GM23338 (cell line): ENCODE measurements around the gene HYCC2. TPM values are rescaled to one million over a fixed set of nuclear protein-coding genes. Genes with fewer than 3 reads are reported as not detected.

Experiments used
- ATAC-seq: fragments of 200-7000 bp; cut with Tn5 transposase; 3 replicates; pipeline ENCODE4 v1.9.1; 2020
- DNase-seq: peaks from one replicate; pipeline ENCODE4 v3.0.0-alpha.2; 2015; ENCODE audit warnings: low spot score
- H2AFZ ChIP-seq: fragments of 200-600 bp; sonication (generic); 2 replicates; pipeline ENCODE4 v1.8.0; 2016; ENCODE audit warnings: antibody characterized with exemption, mild to moderate bottlenecking, moderate library complexity
- H3F3A ChIP-seq: fragments of 200-600 bp; sonication (generic); replicated peaks from 2 replicates; pipeline ENCODE4 v1.8.0; 2017; ENCODE audit warnings: antibody characterized with exemption, mixed run types, low read depth
- H3K27ac ChIP-seq: fragments of 200-600 bp; sonication (generic); 2 replicates; pipeline ENCODE4 v1.6.1; 2016; ENCODE audit warnings: low read depth
- H3K27me3 ChIP-seq: fragments of 200-600 bp; sonication (generic); 2 replicates; pipeline ENCODE4 v1.8.0; 2016; ENCODE audit warnings: mild to moderate bottlenecking, mixed run types, moderate library complexity; ENCODE audit not compliant: insufficient read depth
- H3K36me3 ChIP-seq: fragments of 200-600 bp; sonication (generic); 2 replicates; pipeline ENCODE4 v1.8.0; 2016; ENCODE audit warnings: mild to moderate bottlenecking; ENCODE audit not compliant: insufficient read depth
- H3K4me1 ChIP-seq: fragments of 200-600 bp; sonication (generic); 2 replicates; pipeline ENCODE4 v1.8.0; 2016; ENCODE audit warnings: mild to moderate bottlenecking, moderate library complexity; ENCODE audit not compliant: insufficient read depth
- H3K4me2 ChIP-seq: fragments of 200-600 bp; sonication (generic); 2 replicates; pipeline ENCODE4 v1.7.1; 2017; ENCODE audit warnings: mixed run types
- H3K4me3 ChIP-seq: fragments of 200-600 bp; sonication (generic); 2 replicates; pipeline ENCODE4 v1.6.1; 2016; ENCODE audit warnings: mixed run types
- H3K79me2 ChIP-seq: fragments of 200-600 bp; sonication (generic); replicated peaks from 2 replicates; pipeline ENCODE4 v1.8.0; 2017; ENCODE audit warnings: mild to moderate bottlenecking; ENCODE audit not compliant: insufficient read depth
- H3K9me2 ChIP-seq: fragments of 200-600 bp; sonication (generic); 2 replicates; pipeline ENCODE4 v1.8.0; 2017; ENCODE audit not compliant: insufficient read depth
- H4K20me1 ChIP-seq: fragments of 200-600 bp; sonication (generic); replicated peaks from 2 replicates; pipeline ENCODE4 v1.8.0; 2017; ENCODE audit warnings: mild to moderate bottlenecking; ENCODE audit not compliant: insufficient read depth
- H3K27ac Mint-ChIP-seq: 2 replicates; pipeline ENCODE4 v1.8.0; 2020; ENCODE audit warnings: inconsistent platforms, mild to moderate bottlenecking, moderate library complexity, mixed read lengths
- H3K27me3 Mint-ChIP-seq: 3 replicates; pipeline ENCODE4 v1.8.0; 2022; ENCODE audit warnings: low read depth, mild to moderate bottlenecking, moderate library complexity, mixed read lengths, inconsistent platforms; ENCODE audit not compliant: insufficient read depth, poor library complexity
- H3K36me3 Mint-ChIP-seq: 3 replicates; pipeline ENCODE4 v1.8.0; 2021; ENCODE audit warnings: low read depth, mild to moderate bottlenecking, inconsistent platforms, moderate library complexity, mixed read lengths
- H3K4me1 Mint-ChIP-seq: 3 replicates; pipeline ENCODE4 v1.8.0; 2020; ENCODE audit warnings: mild to moderate bottlenecking, inconsistent platforms, mixed read lengths
- H3K4me3 Mint-ChIP-seq: 3 replicates; pipeline ENCODE4 v1.8.0; 2021; ENCODE audit warnings: moderate library complexity, mild to moderate bottlenecking, inconsistent platforms, mixed read lengths
- H3K9me3 Mint-ChIP-seq: 3 replicates; pipeline ENCODE4 v1.8.0; 2020; ENCODE audit warnings: moderate library complexity, mild to moderate bottlenecking, inconsistent platforms, mixed read lengths
- CREB1 ChIP-seq: fragments of 250-450 bp; sonication (Bioruptor Pico); IDR thresholded peaks from 2 replicates; pipeline ENCODE4 v1.5.0; 2020; ENCODE audit warnings: low read depth, mild to moderate bottlenecking, moderate library complexity
- JUNB ChIP-seq: IDR thresholded peaks from one replicate; pipeline ENCODE4 v1.6.1; 2016; ENCODE audit warnings: antibody characterized with exemption; ENCODE audit not compliant: unreplicated experiment
- NANOG ChIP-seq: IDR thresholded peaks from 2 replicates; pipeline ENCODE4 v1.6.1; 2016; ENCODE audit warnings: antibody characterized with exemption, borderline replicate concordance
- POLR2AphosphoS5 ChIP-seq: IDR thresholded peaks from 2 replicates; pipeline ENCODE4 v1.6.1; 2016; ENCODE audit warnings: antibody characterized with exemption, low read depth
- ZNF114 ChIP-seq: fragments of 250-450 bp; sonication (Bioruptor Pico); IDR thresholded peaks from 2 replicates; pipeline ENCODE4 v1.5.0; 2020; ENCODE audit warnings: mild to moderate bottlenecking, moderate library complexity
- long read RNA-seq: library from polyadenylated mRNA; unstranded; transcript quantifications from one replicate; pipeline ENCODE4 v2.0.0, GENCODE V29; 2020; ENCODE audit not compliant: unreplicated experiment
- polyA plus RNA-seq: library from polyadenylated mRNA; unstranded; fragments of >200 nt; fragmentation: Nextera tagmentation; extraction: Ambion mirVana; gene quantifications from 2 replicates; pipeline ENCODE4 v1.2.1, GENCODE V29; 2016
- total RNA-seq: library from RNA; depleted of rRNA; stranded (reverse); fragments of >200 nt; shearing (Covaris generic); gene quantifications from 2 replicates; pipeline ENCODE4 v1.2.3, GENCODE V29; 2014; rRNA removed
- TF ChIP-seq, protein P1 (sequence below): IDR thresholded peaks from 2 replicates; pipeline ENCODE4 v1.6.1; 2016; ENCODE audit warnings: antibody characterized with exemption
- TF ChIP-seq, protein P2 (sequence below): IDR thresholded peaks from one replicate; pipeline ENCODE4 v1.6.1; 2018; ENCODE audit warnings: antibody characterized with exemption; ENCODE audit not compliant: unreplicated experiment
- TF ChIP-seq, protein P3 (sequence below), 2 experiments: fragments of 200-600 bp in 1 of 2; sonication (generic) in 1 of 2; conservative IDR thresholded peaks; 2 replicates each; pipeline versions ENCODE4 v1.5.1 to v1.6.1; 2016 to 2017; ENCODE audit warnings: antibody characterized with exemption in 2 of 2, low read depth in 2 of 2, mild to moderate bottlenecking in 2 of 2, moderate library complexity in 1 of 2

HYCC2 gene
- 4.8 and 5.5 TPM in 2 replicates for total RNA-seq
- 2.2 and 2.4 TPM in 2 replicates for polyA plus RNA-seq
- long read RNA-seq = 0 reads

DNA sequence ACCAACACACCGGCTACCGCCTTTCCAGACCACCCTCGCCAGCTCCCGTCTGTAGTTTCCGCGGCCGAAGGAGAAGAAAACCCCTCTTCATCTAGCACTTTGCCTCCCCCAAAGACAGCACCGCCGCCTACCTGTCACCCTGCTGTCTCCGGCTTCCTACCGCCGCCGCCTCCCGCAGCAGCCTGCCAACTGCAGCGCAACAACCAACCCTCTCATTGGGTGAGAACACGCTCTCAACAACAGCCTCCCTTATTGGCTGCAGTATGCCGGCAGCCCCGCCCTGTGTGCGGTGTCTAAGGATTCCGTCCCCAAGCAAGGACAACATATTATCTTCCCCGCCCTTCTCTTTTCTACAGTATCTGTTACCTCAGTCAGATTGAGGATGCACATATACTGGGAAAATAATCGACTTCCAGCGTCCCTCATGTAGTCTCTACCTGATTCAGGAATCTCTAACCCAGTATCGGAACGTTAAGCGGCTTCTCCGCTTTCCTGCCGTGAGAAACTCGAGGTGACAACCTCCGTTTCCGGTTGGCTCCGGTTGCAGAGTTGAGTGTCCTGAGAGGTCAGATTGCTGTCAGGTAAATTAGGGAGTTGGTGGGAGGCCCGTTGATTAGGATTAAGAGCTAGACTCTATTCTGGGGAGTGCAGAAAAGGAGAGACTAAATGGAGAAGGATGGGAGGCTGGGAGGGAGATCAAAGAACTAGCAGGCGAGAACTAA is at the start of gene HYCC2, which contains the start of gene NDUFB3:
HYCC2 (minus strand) TSS at position 193 of the 722 bp plus-strand sequence. CDS start 47,662 bp downstream, outside the sequence.
NDUFB3 (plus strand) TSS at position 523 of the 722 bp plus-strand sequence. CDS start 6,882 bp downstream, outside the sequence.
- H3K4me1 ChIP-seq = peaks cover 4% of the 10 kb centered on the region; the same call in 1 of the 2 replicates
- Mint-ChIP-seq H3K4me1 (peaks cover 17% of the 10 kb centered on the region; the same call in 2 of the 3 replicates), H3K36me3 (no peaks in the 10 kb centered on the region), H3K27ac (peak within 1 kb of the TSS; percentile 98), H3K27me3 (no peaks in the 10 kb centered on the region), H3K9me3 (no peaks in the 10 kb centered on the region; the same call in 2 of the 3 replicates), H3K4me3 (peak within 1 kb of the TSS; percentile 95)
- no peaks in the 10 kb centered on the region for H3K9me2 ChIP-seq
- peak within 1 kb of the TSS; percentile 83 for H3K4me2 ChIP-seq
- H3K4me3 ChIP-seq = peak within 1 kb of the TSS; percentile 69
- peaks cover 52% of the 10 kb centered on the region for H3K79me2 ChIP-seq
- DNase-seq (peak; percentile 96), ATAC-seq (peak; percentile 98)
- H3F3A ChIP-seq = no peaks in the 10 kb centered on the region
- H3K27me3 ChIP-seq = no peaks in the 10 kb centered on the region
- no peaks in the 10 kb centered on the region for H4K20me1 ChIP-seq
- no peaks in the 10 kb centered on the region for H3K36me3 ChIP-seq
- TF ChIP-seq, protein P1, sequence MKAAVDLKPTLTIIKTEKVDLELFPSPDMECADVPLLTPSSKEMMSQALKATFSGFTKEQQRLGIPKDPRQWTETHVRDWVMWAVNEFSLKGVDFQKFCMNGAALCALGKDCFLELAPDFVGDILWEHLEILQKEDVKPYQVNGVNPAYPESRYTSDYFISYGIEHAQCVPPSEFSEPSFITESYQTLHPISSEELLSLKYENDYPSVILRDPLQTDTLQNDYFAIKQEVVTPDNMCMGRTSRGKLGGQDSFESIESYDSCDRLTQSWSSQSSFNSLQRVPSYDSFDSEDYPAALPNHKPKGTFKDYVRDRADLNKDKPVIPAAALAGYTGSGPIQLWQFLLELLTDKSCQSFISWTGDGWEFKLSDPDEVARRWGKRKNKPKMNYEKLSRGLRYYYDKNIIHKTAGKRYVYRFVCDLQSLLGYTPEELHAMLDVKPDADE = peak; percentile 76; the same call in 1 of the 2 replicates
- TF ChIP-seq, protein P2, sequence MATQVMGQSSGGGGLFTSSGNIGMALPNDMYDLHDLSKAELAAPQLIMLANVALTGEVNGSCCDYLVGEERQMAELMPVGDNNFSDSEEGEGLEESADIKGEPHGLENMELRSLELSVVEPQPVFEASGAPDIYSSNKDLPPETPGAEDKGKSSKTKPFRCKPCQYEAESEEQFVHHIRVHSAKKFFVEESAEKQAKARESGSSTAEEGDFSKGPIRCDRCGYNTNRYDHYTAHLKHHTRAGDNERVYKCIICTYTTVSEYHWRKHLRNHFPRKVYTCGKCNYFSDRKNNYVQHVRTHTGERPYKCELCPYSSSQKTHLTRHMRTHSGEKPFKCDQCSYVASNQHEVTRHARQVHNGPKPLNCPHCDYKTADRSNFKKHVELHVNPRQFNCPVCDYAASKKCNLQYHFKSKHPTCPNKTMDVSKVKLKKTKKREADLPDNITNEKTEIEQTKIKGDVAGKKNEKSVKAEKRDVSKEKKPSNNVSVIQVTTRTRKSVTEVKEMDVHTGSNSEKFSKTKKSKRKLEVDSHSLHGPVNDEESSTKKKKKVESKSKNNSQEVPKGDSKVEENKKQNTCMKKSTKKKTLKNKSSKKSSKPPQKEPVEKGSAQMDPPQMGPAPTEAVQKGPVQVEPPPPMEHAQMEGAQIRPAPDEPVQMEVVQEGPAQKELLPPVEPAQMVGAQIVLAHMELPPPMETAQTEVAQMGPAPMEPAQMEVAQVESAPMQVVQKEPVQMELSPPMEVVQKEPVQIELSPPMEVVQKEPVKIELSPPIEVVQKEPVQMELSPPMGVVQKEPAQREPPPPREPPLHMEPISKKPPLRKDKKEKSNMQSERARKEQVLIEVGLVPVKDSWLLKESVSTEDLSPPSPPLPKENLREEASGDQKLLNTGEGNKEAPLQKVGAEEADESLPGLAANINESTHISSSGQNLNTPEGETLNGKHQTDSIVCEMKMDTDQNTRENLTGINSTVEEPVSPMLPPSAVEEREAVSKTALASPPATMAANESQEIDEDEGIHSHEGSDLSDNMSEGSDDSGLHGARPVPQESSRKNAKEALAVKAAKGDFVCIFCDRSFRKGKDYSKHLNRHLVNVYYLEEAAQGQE = no peak
- TF ChIP-seq ZNF114 (CRISPR knock-in tag) (no peak), JUNB (no peak), POLR2AphosphoS5 (peak; percentile 89), NANOG (peak; percentile 11; the same call in 1 of the 2 replicates), CREB1 (CRISPR knock-in tag) (0 out of 2 replicates have a peak, but pooled peaks have one; percentile 68)
- TF ChIP-seq, protein P3, sequence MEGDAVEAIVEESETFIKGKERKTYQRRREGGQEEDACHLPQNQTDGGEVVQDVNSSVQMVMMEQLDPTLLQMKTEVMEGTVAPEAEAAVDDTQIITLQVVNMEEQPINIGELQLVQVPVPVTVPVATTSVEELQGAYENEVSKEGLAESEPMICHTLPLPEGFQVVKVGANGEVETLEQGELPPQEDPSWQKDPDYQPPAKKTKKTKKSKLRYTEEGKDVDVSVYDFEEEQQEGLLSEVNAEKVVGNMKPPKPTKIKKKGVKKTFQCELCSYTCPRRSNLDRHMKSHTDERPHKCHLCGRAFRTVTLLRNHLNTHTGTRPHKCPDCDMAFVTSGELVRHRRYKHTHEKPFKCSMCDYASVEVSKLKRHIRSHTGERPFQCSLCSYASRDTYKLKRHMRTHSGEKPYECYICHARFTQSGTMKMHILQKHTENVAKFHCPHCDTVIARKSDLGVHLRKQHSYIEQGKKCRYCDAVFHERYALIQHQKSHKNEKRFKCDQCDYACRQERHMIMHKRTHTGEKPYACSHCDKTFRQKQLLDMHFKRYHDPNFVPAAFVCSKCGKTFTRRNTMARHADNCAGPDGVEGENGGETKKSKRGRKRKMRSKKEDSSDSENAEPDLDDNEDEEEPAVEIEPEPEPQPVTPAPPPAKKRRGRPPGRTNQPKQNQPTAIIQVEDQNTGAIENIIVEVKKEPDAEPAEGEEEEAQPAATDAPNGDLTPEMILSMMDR (conservative IDR thresholded peaks at IDR 0.05; ENCODE audit: low read depth in 2 of 2) = peak in 1 of 2 experiments; percentile 29; a peak in 2 of 4 replicates
- peak within 1 kb of the TSS; percentile 96 for H2AFZ ChIP-seq
- H3K27ac ChIP-seq = peak within 1 kb of the TSS; percentile 90
